T-helper 2 cell treated with Interferon-gamma antibody and Interleukin-4, amounts not matched to agents 5 μg/mL and 100 μg/mL, for 36 hours (primary cell): ENCODE data around the gene ATP2B2.

ENCODE experiments used
- DNase-seq: peaks from one replicate; pipeline ENCODE4 v3.0.0; 2021; ENCODE audit warnings: low spot score
- H3K27ac Mint-ChIP-seq: one replicate; pipeline ENCODE4 v1.8.0; 2021; ENCODE audit warnings: mild to moderate bottlenecking, mixed read lengths
- H3K27me3 Mint-ChIP-seq: one replicate; pipeline ENCODE4 v1.8.0; 2021; ENCODE audit warnings: low read depth, mixed read lengths
- H3K36me3 Mint-ChIP-seq: one replicate; pipeline ENCODE4 v1.8.0; 2021; ENCODE audit warnings: low read depth, mixed read lengths
- H3K4me1 Mint-ChIP-seq: one replicate; pipeline ENCODE4 v1.8.0; 2021; ENCODE audit warnings: low read depth, mixed read lengths
- H3K4me3 Mint-ChIP-seq: one replicate; pipeline ENCODE4 v1.8.0; 2022; ENCODE audit warnings: mild to moderate bottlenecking, moderate library complexity, mixed read lengths
- H3K9me3 Mint-ChIP-seq: one replicate; pipeline ENCODE4 v1.8.0; 2021; ENCODE audit warnings: mixed read lengths

The ATP2B2 gene

GRCh38 chr3:10317961-10318350 lies 187.4 kb downstream of the ATP2B2 start:
- DNase-seq, result no peak
- H3K36me3 Mint-ChIP-seq, result peaks cover 17% of the 10 kb centered on the region
- no peaks in the 10 kb centered on the region for H3K9me3 Mint-ChIP-seq
- H3K4me3 Mint-ChIP-seq, result peak overlapping the region; percentile 50
- no peaks in the 10 kb centered on the region for H3K27me3 Mint-ChIP-seq
- H3K27ac Mint-ChIP-seq, result no peak overlapping the region
- H3K4me1 Mint-ChIP-seq, result peaks cover 19% of the 10 kb centered on the region

- Mint-ChIP-seq H3K36me3 (peaks cover 20% of the 10 kb centered on the region), H3K9me3 (no peaks in the 10 kb centered on the region), H3K4me1 (peaks cover 19% of the 10 kb centered on the region), H3K4me3 (no peak overlapping the region), H3K27me3 (no peaks in the 10 kb centered on the region), H3K27ac (no peak overlapping the region)
- no peak for DNase-seq
These were observed 187.9 kb downstream of the ATP2B2 start for GRCh38 chr3:10317311-10317960.

DNA sequence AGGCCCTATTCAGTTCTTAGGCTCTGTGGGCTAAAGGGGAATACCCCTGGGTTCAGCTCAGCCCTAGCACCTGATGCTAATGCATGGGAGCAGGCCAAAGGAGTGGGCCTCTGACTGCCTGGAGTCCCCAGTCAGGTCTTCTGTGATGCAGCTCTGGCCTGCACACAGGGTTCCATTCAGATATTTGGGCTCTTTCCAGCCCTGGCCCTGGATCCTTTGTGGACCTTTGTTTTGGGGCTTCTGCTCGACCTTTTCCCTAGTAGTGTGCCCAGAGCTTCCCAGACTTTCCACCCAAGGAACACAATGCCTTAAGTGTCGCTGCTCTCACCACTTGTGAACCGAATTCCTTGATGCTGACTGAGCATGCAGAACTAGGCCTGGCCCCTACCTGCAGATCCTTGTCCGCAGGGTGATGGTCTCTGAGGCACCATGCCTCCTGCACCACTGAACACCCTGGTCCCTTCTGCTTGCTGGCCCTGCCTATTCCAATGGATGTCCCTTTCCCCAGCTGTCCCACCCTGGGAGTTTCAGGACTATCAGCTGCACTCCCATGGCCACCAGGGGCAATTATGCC lies 189.5 kb downstream of the ATP2B2 start:
- no peak for DNase-seq
- Mint-ChIP-seq H3K27me3 (no peaks in the 10 kb centered on the region), H3K36me3 (peaks cover 31% of the 10 kb centered on the region), H3K9me3 (no peaks in the 10 kb centered on the region), H3K4me1 (peaks cover 11% of the 10 kb centered on the region), H3K4me3 (no peak overlapping the region), H3K27ac (no peak overlapping the region)

- Mint-ChIP-seq H3K4me1 (peaks cover 11% of the 10 kb centered on the region), H3K36me3 (peaks cover 36% of the 10 kb centered on the region), H3K9me3 (no peaks in the 10 kb centered on the region), H3K27me3 (no peaks in the 10 kb centered on the region), H3K4me3 (no peak overlapping the region), H3K27ac (no peak overlapping the region)
- DNase-seq, result no peak
These were observed 190.3 kb downstream of the ATP2B2 start for GRCh38 chr3:10315101-10315500.

DNA sequence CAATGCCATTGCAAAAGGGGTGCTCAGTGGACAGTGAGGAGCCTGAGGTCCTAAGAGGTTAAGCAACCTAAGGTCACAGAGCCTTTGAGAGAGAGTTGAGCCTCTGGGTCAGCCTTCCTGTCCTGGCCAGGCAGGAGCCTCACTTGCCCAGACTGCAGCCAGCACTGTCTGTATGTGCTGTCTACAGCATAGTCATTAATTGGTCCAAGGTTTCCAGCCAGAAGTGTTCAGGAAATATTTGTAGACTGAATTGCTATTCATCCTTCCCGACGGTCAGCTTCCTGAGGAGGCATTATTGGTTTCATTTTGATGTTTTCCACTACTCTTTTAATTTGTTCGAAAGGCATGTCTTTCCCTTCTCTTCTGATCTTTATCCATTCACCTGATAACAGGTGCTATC lies 192.5 kb downstream of the ATP2B2 start:
- H3K4me1 Mint-ChIP-seq, result peaks cover 4% of the 10 kb centered on the region
- no peak overlapping the region for H3K27ac Mint-ChIP-seq
- H3K36me3 Mint-ChIP-seq, result peaks cover 43% of the 10 kb centered on the region
- H3K9me3 Mint-ChIP-seq, result no peaks in the 10 kb centered on the region
- no peak for DNase-seq
- H3K4me3 Mint-ChIP-seq, result no peak overlapping the region
- H3K27me3 Mint-ChIP-seq, result no peaks in the 10 kb centered on the region

DNA sequence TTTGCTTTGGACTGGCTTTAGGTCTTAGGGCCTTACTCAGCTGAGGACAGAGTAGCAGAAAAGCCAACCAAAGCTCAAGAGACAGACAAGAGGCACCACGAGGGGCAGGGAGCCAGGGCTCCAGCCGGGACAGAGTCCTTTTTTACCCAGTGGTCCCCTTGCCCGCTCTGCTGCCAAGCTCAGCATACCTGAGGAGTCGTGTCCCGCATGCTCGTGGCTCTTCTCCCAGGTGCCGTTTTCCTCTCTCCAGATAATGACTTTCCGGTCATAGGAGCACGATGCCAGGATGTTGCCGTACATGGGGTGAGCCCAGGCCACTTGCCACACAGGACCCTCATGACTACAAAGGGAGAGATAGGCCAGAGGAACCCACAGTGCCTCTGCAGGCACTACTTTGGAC lies 193.0 kb downstream of the ATP2B2 start:
- Mint-ChIP-seq H3K4me1 (peaks cover 4% of the 10 kb centered on the region), H3K4me3 (no peak overlapping the region), H3K27me3 (no peaks in the 10 kb centered on the region), H3K36me3 (peaks cover 45% of the 10 kb centered on the region), H3K9me3 (no peaks in the 10 kb centered on the region), H3K27ac (no peak overlapping the region)
- DNase-seq, result no peak

DNA sequence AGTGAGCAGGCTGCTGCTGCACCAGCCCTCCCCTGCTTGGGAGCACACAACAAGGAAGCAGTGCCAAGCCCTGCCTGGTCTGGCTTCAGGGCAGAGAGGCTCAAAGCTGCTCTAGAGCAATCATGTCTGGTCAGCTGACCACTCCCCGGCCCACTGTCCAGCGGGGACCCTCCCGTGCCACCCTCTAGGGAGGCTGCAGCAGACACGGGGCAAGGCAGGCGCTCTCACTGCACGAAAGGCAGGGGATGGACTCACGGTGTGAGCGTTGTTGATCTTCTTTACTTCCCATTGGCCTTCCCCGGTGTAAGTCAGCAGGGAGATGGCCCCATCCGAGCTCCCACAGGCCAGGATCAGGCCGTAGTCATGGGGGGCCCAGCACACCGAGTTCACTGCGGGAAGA lies 193.7 kb downstream of the ATP2B2 start:
- Mint-ChIP-seq H3K27ac (no peak overlapping the region), H3K27me3 (no peaks in the 10 kb centered on the region), H3K4me3 (no peak overlapping the region), H3K36me3 (peaks cover 49% of the 10 kb centered on the region), H3K4me1 (peaks cover 4% of the 10 kb centered on the region), H3K9me3 (no peaks in the 10 kb centered on the region)
- DNase-seq, result no peak

GRCh38 chr3:10310578-10310977 lies 194.8 kb downstream of the ATP2B2 start:
- H3K36me3 Mint-ChIP-seq, result peaks cover 58% of the 10 kb centered on the region
- H3K27me3 Mint-ChIP-seq, result no peaks in the 10 kb centered on the region
- DNase-seq, result no peak
- H3K4me3 Mint-ChIP-seq, result no peak overlapping the region
- H3K9me3 Mint-ChIP-seq, result no peaks in the 10 kb centered on the region
- H3K27ac Mint-ChIP-seq, result peak overlapping the region; percentile 19
- peaks cover 4% of the 10 kb centered on the region for H3K4me1 Mint-ChIP-seq

- Mint-ChIP-seq H3K27me3 (no peaks in the 10 kb centered on the region), H3K27ac (peak overlapping the region; percentile 46)
These were observed 195.7 kb downstream of the ATP2B2 start for GRCh38 chr3:10309736-10310135.

DNA sequence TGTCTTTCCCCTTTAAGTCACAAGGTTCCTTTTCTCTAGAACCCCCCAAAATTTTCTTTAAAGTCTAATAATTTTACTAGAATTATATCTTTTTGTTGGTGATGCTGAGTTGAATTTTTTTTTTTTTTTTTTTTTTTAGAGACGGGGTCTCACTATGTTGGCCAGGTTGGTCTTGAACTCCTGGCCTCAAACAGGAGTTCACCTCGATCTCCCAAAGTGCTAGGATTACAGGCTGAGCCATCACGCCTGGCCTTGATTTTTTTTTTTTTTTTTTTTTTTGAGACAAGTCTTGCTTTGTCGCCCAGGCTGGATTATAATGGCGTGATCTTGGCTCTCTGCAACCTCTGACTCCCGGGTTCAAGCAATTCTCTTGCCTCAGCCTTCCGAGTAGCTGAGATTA lies 196.7 kb downstream of the ATP2B2 start:
- H3K9me3 Mint-ChIP-seq, result no peaks in the 10 kb centered on the region
- peaks cover 68% of the 10 kb centered on the region for H3K36me3 Mint-ChIP-seq
- H3K4me1 Mint-ChIP-seq, result peaks cover 4% of the 10 kb centered on the region

More at GRCh38 chr3:10309736-10310135, 195.7 kb downstream of the ATP2B2 start:
- Mint-ChIP-seq H3K4me1 (peaks cover 4% of the 10 kb centered on the region), H3K4me3 (no peak overlapping the region), H3K36me3 (peaks cover 65% of the 10 kb centered on the region), H3K9me3 (no peaks in the 10 kb centered on the region)
- no peak for DNase-seq

DNA sequence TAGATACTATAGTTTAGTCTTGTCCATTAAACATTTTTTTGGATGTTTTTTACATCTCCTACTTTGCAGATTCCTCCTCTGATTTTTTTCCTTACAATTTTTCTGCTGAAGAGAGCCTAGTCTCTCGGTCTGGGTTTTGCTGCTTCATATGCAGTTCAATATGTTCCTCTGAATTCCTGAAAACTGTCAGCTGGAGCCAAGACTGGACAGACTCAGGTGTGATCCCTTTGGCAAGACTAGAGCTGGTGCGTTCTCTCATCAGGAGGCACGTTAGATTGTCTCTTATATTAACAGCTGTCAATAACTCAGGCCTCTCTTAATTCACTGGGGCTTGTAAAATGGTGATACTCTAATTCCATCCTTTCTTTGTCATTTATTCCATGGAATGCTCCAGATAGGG lies 199.2 kb downstream of the ATP2B2 start:
- Mint-ChIP-seq H3K27ac (no peak overlapping the region), H3K36me3 (peaks cover 69% of the 10 kb centered on the region), H3K4me1 (peaks cover 4% of the 10 kb centered on the region), H3K27me3 (no peaks in the 10 kb centered on the region), H3K4me3 (no peak overlapping the region), H3K9me3 (no peaks in the 10 kb centered on the region)
- DNase-seq, result no peak

More for the DNA sequence above, 196.7 kb downstream of the ATP2B2 start:
- no peak overlapping the region for H3K27ac Mint-ChIP-seq
- no peak for DNase-seq
- H3K27me3 Mint-ChIP-seq, result no peaks in the 10 kb centered on the region
- no peak overlapping the region for H3K4me3 Mint-ChIP-seq

DNA sequence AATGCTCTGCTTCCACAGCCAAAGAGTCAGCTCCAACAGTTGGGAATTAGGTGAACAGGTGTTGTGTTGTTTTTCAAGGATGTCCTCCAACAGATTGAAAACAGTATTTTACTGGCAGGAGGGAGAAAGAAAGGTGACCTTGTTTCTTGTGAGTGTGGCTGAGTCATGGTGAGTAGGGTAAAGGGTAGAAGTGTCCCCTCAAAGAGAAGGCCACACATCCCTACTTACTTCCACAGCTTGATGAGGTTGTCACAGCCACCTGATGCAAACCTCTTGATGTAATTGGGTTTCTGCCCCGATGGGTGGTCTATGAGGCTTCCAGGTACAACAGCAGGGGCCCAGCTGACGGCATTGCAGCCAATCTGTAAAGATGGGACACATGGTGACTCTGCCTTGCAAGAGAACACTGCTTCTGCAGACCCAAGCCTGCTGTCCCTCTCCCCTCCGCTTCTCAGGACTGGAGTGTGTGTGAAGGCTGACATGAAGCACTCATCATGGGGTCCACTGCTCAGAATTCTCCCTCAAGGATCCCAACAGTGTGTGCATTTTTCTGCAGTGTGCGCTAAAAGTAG lies 200.0 kb downstream of the ATP2B2 start:
- Mint-ChIP-seq H3K27me3 (no peaks in the 10 kb centered on the region), H3K36me3 (peaks cover 69% of the 10 kb centered on the region), H3K4me3 (no peak overlapping the region), H3K4me1 (peaks cover 4% of the 10 kb centered on the region), H3K27ac (no peak overlapping the region), H3K9me3 (no peaks in the 10 kb centered on the region)
- DNase-seq, result no peak

DNA sequence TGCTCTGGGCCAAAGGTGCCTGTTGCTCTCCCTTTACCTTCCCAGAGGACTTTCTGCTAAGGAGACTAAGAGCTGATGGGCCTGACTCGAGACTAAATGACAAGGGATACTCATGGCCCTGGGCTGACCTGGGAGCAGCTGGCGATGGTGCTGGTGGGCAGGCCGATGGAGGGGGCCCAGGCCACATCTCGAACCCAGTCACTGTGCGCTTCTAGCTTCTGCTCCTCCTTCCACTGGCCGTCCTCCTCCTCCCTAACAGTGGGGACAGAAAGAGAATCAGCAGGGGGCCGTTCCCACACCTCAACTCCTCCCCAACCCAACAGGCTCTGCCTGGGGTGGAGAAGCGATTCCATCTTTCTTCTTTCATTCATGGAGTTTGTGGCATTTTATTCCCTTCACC lies 200.5 kb downstream of the ATP2B2 start:
- peaks cover 4% of the 10 kb centered on the region for H3K4me1 Mint-ChIP-seq
- H3K9me3 Mint-ChIP-seq, result no peaks in the 10 kb centered on the region
- no peak overlapping the region for H3K4me3 Mint-ChIP-seq
- H3K27me3 Mint-ChIP-seq, result no peaks in the 10 kb centered on the region
- no peak overlapping the region for H3K27ac Mint-ChIP-seq
- H3K36me3 Mint-ChIP-seq, result peaks cover 68% of the 10 kb centered on the region
- no peak for DNase-seq

- H3K9me3 Mint-ChIP-seq, result no peaks in the 10 kb centered on the region
- DNase-seq, result no peak
- no peak overlapping the region for H3K27ac Mint-ChIP-seq
- peaks cover 8% of the 10 kb centered on the region for H3K4me1 Mint-ChIP-seq
- peaks cover 71% of the 10 kb centered on the region for H3K36me3 Mint-ChIP-seq
- no peak overlapping the region for H3K4me3 Mint-ChIP-seq
- H3K27me3 Mint-ChIP-seq, result no peaks in the 10 kb centered on the region
These were observed 201.6 kb downstream of the ATP2B2 start for GRCh38 chr3:10303785-10304184.
